ENCODE measurements around the gene PER2.

DNA sequence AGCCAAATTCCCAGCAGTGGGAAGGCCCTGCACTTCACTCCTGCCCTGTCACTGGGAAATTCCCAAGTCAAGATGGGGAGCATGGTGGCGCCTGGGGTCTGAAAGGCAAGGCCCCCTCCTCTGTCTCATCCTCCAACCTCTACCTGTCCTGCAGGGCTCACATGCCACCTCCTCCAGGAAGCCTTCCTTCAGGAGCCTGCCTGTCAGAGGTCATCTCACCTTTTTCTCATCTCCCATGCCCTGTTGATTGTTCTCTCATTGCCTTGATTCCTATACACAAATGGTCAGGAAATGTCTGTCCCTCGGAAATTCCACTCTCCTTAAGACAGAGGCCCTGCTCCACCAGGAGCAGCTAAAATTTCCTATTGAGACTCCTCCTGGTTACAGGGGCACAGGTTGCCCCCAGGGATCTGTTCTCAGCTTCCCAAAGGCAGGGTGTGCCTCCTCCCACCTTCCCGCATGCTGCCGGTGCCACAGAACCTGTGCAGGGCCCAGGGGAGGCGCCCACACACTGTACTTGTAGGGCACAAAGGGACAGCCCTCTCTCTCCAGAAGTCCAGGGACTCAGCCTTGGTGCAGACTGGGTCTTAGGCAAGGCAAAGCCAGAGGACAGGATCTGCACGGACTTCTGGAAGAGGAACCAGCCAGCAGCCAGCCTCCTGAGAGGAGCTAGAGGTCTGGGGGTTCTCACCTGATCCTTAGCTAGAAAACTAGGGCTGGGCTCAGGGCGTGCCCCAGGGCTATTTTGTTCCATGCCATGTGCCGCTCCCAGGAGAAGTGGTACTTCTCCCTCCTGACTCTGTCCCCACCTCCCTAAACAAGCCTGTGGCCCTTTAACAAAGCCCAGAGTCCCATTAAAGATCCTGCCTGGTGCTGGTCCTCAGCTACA lies 61.5 kb downstream of the PER2 start:
- TF ChIP-seq, protein P1, sequence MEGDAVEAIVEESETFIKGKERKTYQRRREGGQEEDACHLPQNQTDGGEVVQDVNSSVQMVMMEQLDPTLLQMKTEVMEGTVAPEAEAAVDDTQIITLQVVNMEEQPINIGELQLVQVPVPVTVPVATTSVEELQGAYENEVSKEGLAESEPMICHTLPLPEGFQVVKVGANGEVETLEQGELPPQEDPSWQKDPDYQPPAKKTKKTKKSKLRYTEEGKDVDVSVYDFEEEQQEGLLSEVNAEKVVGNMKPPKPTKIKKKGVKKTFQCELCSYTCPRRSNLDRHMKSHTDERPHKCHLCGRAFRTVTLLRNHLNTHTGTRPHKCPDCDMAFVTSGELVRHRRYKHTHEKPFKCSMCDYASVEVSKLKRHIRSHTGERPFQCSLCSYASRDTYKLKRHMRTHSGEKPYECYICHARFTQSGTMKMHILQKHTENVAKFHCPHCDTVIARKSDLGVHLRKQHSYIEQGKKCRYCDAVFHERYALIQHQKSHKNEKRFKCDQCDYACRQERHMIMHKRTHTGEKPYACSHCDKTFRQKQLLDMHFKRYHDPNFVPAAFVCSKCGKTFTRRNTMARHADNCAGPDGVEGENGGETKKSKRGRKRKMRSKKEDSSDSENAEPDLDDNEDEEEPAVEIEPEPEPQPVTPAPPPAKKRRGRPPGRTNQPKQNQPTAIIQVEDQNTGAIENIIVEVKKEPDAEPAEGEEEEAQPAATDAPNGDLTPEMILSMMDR (IDR thresholded peaks at IDR 0.05), result no peak
- no peak for TF ChIP-seq POLR2A (IDR thresholded peaks at IDR 0.05)
